Endothelial cell of umbilical vein (primary cell): ENCODE data around the gene RPS19BP1. TPM values are rescaled to one million over a fixed set of nuclear protein-coding genes. Genes with fewer than 3 reads are reported as not detected.

Experiments
- BruUV-seq: library from RNA; stranded (reverse); fragments of 400-500 nt; replicated peaks from 2 replicates; lab custom pipeline; 2021; lab: Mats Ljungman, UMichigan
- CTCF ChIA-PET: fragments of 300-600, 350-600 bp; sonication (Branson Sonifier 250); formaldehyde crosslinking; loops from one replicate; lab custom pipeline; 2021; ENCODE audit warnings: antibody characterized with exemption, inconsistent platforms; lab: Charles Lee
- POLR2A ChIA-PET: fragments of 300-600, 350-600 bp; sonication (Branson Sonifier 250); formaldehyde crosslinking; loops from one replicate; lab custom pipeline; 2021; ENCODE audit warnings: antibody characterized with exemption, inconsistent platforms; lab: Charles Lee
- DNase-seq: peaks from one replicate; pipeline ENCODE4 v3.0.0-alpha.2; 2011; ENCODE audit warnings: low read depth, low spot score
- FAIRE-seq: peaks from 2 replicates; lab custom pipeline; 2011; peaks lifted over from hg19 to GRCh38; lab: Jason Lieb, UNC
- H2AFZ ChIP-seq: 2 replicates; pipeline ENCODE4 v1.6.0; 2012; ENCODE audit warnings: low read depth, low read length, control low read depth, inconsistent platforms
- H3K27ac ChIP-seq: 2 replicates; pipeline ENCODE4 v1.5.1; 2011; ENCODE audit warnings: low read depth, mild to moderate bottlenecking, control low read depth, low read length, moderate library complexity; ENCODE audit not compliant: insufficient read depth
- H3K27me3 ChIP-seq, 2 experiments: 2 replicates each; pipeline versions ENCODE4 v1.6.0 to v1.6.1; 2011; ENCODE audit warnings: low read length in 2 of 2, mixed read lengths in 1 of 2; ENCODE audit not compliant: control insufficient read depth in 2 of 2, insufficient read depth in 2 of 2
- H3K36me3 ChIP-seq, 2 experiments: 2 replicates in 1 of 2; 3 replicates in 1 of 2; pipeline ENCODE4 v1.5.1; 2011; ENCODE audit warnings: low read length in 2 of 2, mild to moderate bottlenecking in 1 of 2, moderate library complexity in 1 of 2; ENCODE audit not compliant: control insufficient read depth in 2 of 2, insufficient read depth in 2 of 2; ENCODE audit errors: extremely low read depth in 1 of 2
- H3K4me1 ChIP-seq: 3 replicates; pipeline ENCODE4 v1.5.1; 2011; ENCODE audit warnings: mild to moderate bottlenecking, low read length; ENCODE audit not compliant: control insufficient read depth, insufficient read depth; ENCODE audit errors: extremely low read depth
- H3K4me2 ChIP-seq: 2 replicates; pipeline ENCODE4 v1.6.1; 2011; ENCODE audit warnings: low read length, control low read depth, mixed read lengths; ENCODE audit not compliant: insufficient read depth
- H3K4me3 ChIP-seq, 3 experiments: fragments of 200-600 bp in 1 of 3; sonication (generic), shearing (Covaris generic) in 1 of 3; replicated peaks in 1 of 3; 2 replicates each; pipeline ENCODE4 v1.5.1; 2011 to 2016; ENCODE audit warnings: control low read depth in 3 of 3, low read length in 3 of 3, mild to moderate bottlenecking in 2 of 3, inconsistent platforms in 1 of 3, low read depth in 1 of 3, moderate library complexity in 1 of 3; ENCODE audit not compliant: insufficient read depth in 1 of 3
- H3K79me2 ChIP-seq: 2 replicates; pipeline ENCODE4 v1.6.0; 2012; ENCODE audit warnings: low read length, inconsistent platforms; ENCODE audit not compliant: control insufficient read depth, insufficient read depth
- H3K9ac ChIP-seq: replicated peaks from 2 replicates; pipeline ENCODE3; 2011; ENCODE audit warnings: low read length, control low read depth; ENCODE audit not compliant: insufficient read depth; ENCODE audit errors: extremely low read depth
- H3K9me1 ChIP-seq: replicated peaks from 3 replicates; pipeline ENCODE4 v1.6.0; 2011; ENCODE audit warnings: mild to moderate bottlenecking, low read length; ENCODE audit not compliant: control insufficient read depth, insufficient read depth; ENCODE audit errors: extremely low read depth
- H3K9me3 ChIP-seq: replicated peaks from 2 replicates; pipeline ENCODE4 v1.5.1; 2012; ENCODE audit warnings: low read length, inconsistent platforms; ENCODE audit not compliant: control insufficient read depth, insufficient read depth
- H4K20me1 ChIP-seq: replicated peaks from 2 replicates; pipeline ENCODE3; 2011; ENCODE audit warnings: mild to moderate bottlenecking, low read length; ENCODE audit not compliant: control insufficient read depth, insufficient read depth; ENCODE audit errors: extremely low read depth
- GATA2 ChIP-seq: IDR thresholded peaks from 2 replicates; pipeline ENCODE4 v1.7.0; 2011; ENCODE audit warnings: low read depth, mild to moderate bottlenecking, moderate library complexity, mixed read lengths, low read length; ENCODE audit not compliant: insufficient read length, insufficient read depth
- MAX ChIP-seq: IDR thresholded peaks from 2 replicates; pipeline ENCODE4 v1.6.1; 2011; ENCODE audit not compliant: insufficient read depth, insufficient read length
- POLR2A ChIP-seq: IDR thresholded peaks from 2 replicates; pipeline ENCODE4 v1.6.1; 2012; ENCODE audit warnings: low read depth, mild to moderate bottlenecking, control low read depth, low read length
- POLR2AphosphoS5 ChIP-seq: IDR thresholded peaks from 2 replicates; pipeline ENCODE4 v1.6.1; 2012; ENCODE audit warnings: low read depth, mild to moderate bottlenecking, control low read depth, low read length, moderate library complexity; ENCODE audit not compliant: insufficient read depth
- dilution Hi-C: fragments of 300-500 bp; cut with MboI; formaldehyde crosslinking; loops from one replicate; pipeline ENCODE4 v1.15.0; 2019; ENCODE audit warnings: low sequenced_read_pairs; ENCODE audit not compliant: extremely low pct_ligation_motif_present
- intact Hi-C: fragments of 100-400 bp; cut with micrococcal nuclease; formaldehyde crosslinking; loops from one replicate; pipeline ENCODE4 v1.10.0; 2022
- polyA plus RNA-seq, 4 experiments: library from polyadenylated mRNA; depleted of rRNA in 3 of 4; stranded (reverse) in 3 of 4; unstranded in 1 of 4; fragments of >200 nt; gene quantifications; 2 replicates each; pipeline versions ENCODE4 v1.2.1 to v1.2.3, GENCODE V29; 2011 to 2012; ENCODE audit warnings: missing spikeins in 1 of 4
- total RNA-seq: library from RNA; stranded (reverse); gene quantifications from 2 replicates; pipeline ENCODE4 v1.2.3, GENCODE V29; 2021

The RPS19BP1 gene
- total and polyA plus RNA-seq, 2 donors (not counting 3 experiments of a cell fraction or from before 2014, with no cell fraction given), result 66.6 to 84.3 TPM

DNA sequence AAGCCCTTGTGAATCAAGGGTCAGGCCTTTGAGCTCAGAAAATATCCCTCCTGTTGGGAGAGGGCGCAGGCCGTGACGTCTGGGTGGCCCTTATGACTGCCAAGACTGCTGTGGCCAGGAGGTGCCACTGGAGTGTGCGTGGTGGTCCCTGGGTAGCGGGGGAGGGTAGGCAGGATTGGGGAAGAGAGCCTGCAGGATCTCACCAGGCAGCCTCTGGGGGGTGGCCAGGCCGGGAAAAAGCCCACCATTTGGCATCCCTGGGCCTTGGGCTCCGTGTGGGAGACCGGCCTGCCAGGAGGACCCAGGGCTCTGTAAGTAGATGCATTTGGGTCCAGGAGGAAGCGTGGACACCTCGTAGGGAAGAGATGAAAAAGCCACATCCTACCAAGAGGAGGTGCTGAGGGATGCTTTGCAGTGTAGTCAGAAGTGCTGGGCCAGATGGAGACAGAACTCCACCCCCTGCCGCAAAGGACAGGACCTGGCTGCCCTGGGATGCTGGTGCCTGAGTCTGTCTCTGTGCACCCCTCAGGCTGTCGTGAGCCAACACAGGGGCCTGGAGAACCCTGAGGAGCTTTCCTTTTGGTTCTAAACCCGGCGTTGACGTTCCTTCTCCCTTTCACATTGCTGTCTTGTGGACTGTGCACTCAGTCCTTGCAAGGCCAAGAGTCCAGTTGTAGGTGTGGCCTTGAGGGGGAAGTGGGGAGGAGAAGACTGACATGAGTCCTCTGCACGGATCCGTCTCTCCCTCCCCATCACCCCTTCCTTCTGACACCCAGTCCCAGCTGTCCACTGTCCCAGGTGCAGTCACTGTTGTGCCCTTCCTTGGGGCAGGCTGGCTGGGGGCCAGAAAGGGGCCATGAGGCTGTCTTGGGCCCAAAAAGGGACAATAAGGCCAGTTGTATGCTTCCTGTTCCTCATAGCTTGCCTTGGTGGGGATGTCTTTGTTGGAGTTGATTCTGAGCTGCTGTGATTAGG lies 43.2 kb downstream of the RPS19BP1 start:
- H3K4me2 ChIP-seq, result no peak overlapping the region
- no peak for FAIRE-seq
- H3K9me1 ChIP-seq, result no peaks in the 10 kb centered on the region
- DNase-seq, result no peak
- H3K4me3 ChIP-seq, result no peak overlapping the region
- H3K27ac ChIP-seq, result no peak overlapping the region
- no peaks in the 10 kb centered on the region for H3K27me3 ChIP-seq
- intact Hi-C loops (loop anchor here (10.0 kb wide), 1 partner anchor 145 kb away; the partner anchor contains the start of gene SYNGR1), dilution Hi-C loops (no loop called here)
- no peaks in the 10 kb centered on the region for H3K9me3 ChIP-seq
- H4K20me1 ChIP-seq, result no peaks in the 10 kb centered on the region
- ChIA-PET CTCF (interaction anchor here (0.5 to 6.7 kb wide), 7 partner anchors 11 to 547 kb away, joined by 3 to 197 read pairs (median 4); partner anchors contain the start of gene RPS19BP1), POLR2A (interaction anchor here (0.8 to 1.2 kb wide), 2 partner anchors 30 to 171 kb away, joined by 3 read pairs; no protein-coding TSS in a partner anchor)
- no TSS peak for BruUV-seq
- H3K79me2 ChIP-seq, result no peaks in the 10 kb centered on the region
- H3K9ac ChIP-seq, result no peak overlapping the region
- no peak overlapping the region for H2AFZ ChIP-seq
- no peaks in the 10 kb centered on the region for H3K4me1 ChIP-seq
- no peak for TF ChIP-seq MAX
- no peaks in the 10 kb centered on the region for H3K36me3 ChIP-seq

- Histone ChIP-seq H3K27ac (no peak overlapping the region), H3K36me3 (no peaks in the 10 kb centered on the region), H3K9me3 (no peaks in the 10 kb centered on the region), H3K79me2 (no peaks in the 10 kb centered on the region), H3K4me3 (no peak overlapping the region), H3K9ac (no peak overlapping the region), H2AFZ (no peak overlapping the region), H3K4me1 (no peaks in the 10 kb centered on the region), H3K27me3 (no peaks in the 10 kb centered on the region), H4K20me1 (no peaks in the 10 kb centered on the region), H3K9me1 (no peaks in the 10 kb centered on the region), H3K4me2 (no peak overlapping the region)
- FAIRE-seq (no peak), DNase-seq (no peak)
- no peak for TF ChIP-seq POLR2A
- TF ChIP-seq POLR2AphosphoS5, result no peak
- no peak for TF ChIP-seq GATA2
- no peak for TF ChIP-seq MAX
- dilution Hi-C loops, result no loop called here
- POLR2A ChIA-PET, result no interaction called here
- CTCF ChIA-PET, result interaction anchor here (1.8 to 6.7 kb wide), 3 partner anchors 21 to 41 kb away, joined by 4 to 197 read pairs (median 49); partner anchors contain the start of gene RPS19BP1
- BruUV-seq, result no TSS peak
- intact Hi-C loops, result no loop called here
These were observed 43.9 kb downstream of the RPS19BP1 start for GRCh38 chr22:39488563-39489083.
